IMR-90 (cell line): ENCODE measurements around the gene ZNF547. TPM values are rescaled to one million over a fixed set of nuclear protein-coding genes. Genes with fewer than 3 reads are reported as not detected.

ENCODE experiments used
- ATAC-seq: fragments of 200-7000 bp; cut with Tn5 transposase; 2 replicates; pipeline ENCODE4 v1.9.1; 2020; ENCODE audit warnings: low read depth, mild to moderate bottlenecking, moderate library complexity
- BruUV-seq: library from RNA; stranded (reverse); fragments of 400-500 nt; replicated peaks from 2 replicates; lab custom pipeline; 2021; lab: Mats Ljungman, UMichigan
- CTCF ChIA-PET: fragments of 300-600 bp; formaldehyde crosslinking; extraction: SDS; loops from one replicate; lab custom pipeline; 2021; ENCODE audit warnings: antibody characterized with exemption; lab: Yijun Ruan, JAX
- POLR2A ChIA-PET: fragments of 300-600 bp; sonication (Branson Sonifier 250); formaldehyde crosslinking; loops from one replicate; lab custom pipeline; 2022; ENCODE audit warnings: antibody characterized with exemption; ENCODE audit not compliant: unreplicated experiment; lab: Charles Lee
- DNase-seq: peaks from one replicate; pipeline ENCODE4 v3.0.0; 2013
- H2AFZ ChIP-seq: replicated peaks from 2 replicates; pipeline ENCODE3; 2013; ENCODE audit warnings: low read length, mild to moderate bottlenecking; ENCODE audit not compliant: poor library complexity
- H2AK5ac ChIP-seq: 2 replicates; pipeline ENCODE4 v1.6.1; 2013; ENCODE audit warnings: low read depth, low read length, inconsistent platforms
- H2AK9ac ChIP-seq: replicated peaks from 2 replicates; pipeline ENCODE3; 2013; ENCODE audit warnings: mild to moderate bottlenecking, low read depth, low read length, moderate library complexity; ENCODE audit not compliant: poor library complexity
- H2BK120ac ChIP-seq: 2 replicates; pipeline ENCODE4 v1.6.1; 2013; ENCODE audit warnings: low read depth, low read length, inconsistent platforms
- H2BK15ac ChIP-seq: 3 replicates; pipeline ENCODE4 v1.6.1; 2013; ENCODE audit warnings: low read depth, low read length, inconsistent platforms
- H2BK20ac ChIP-seq: 2 replicates; pipeline ENCODE4 v1.6.1; 2013; ENCODE audit warnings: low read depth, mild to moderate bottlenecking, inconsistent platforms, low read length, moderate library complexity
- H2BK5ac ChIP-seq: 2 replicates; pipeline ENCODE4 v1.6.1; 2013; ENCODE audit warnings: mild to moderate bottlenecking, low read depth, low read length, inconsistent platforms; ENCODE audit not compliant: poor library complexity, severe bottlenecking
- H3K14ac ChIP-seq: replicated peaks from 2 replicates; pipeline ENCODE4 v1.6.1; 2013; ENCODE audit warnings: low read depth, low read length, inconsistent platforms
- H3K18ac ChIP-seq: 2 replicates; pipeline ENCODE4 v1.6.1; 2013; ENCODE audit warnings: low read depth, low read length, control low read depth
- H3K23ac ChIP-seq: 2 replicates; pipeline ENCODE4 v1.6.1; 2013; ENCODE audit warnings: low read depth, low read length, inconsistent platforms
- H3K27ac ChIP-seq: 2 replicates; pipeline ENCODE4 v1.5.1; 2013; ENCODE audit warnings: mild to moderate bottlenecking, control low read depth, low read length; ENCODE audit not compliant: insufficient read depth
- H3K27me3 ChIP-seq: 2 replicates; pipeline ENCODE4 v1.6.1; 2013; ENCODE audit warnings: low read length; ENCODE audit not compliant: control insufficient read depth, insufficient read depth
- H3K36me3 ChIP-seq: 2 replicates; pipeline ENCODE4 v1.6.1; 2013; ENCODE audit warnings: low read length, mixed read lengths; ENCODE audit not compliant: control insufficient read depth, insufficient read depth
- H3K4ac ChIP-seq: 2 replicates; pipeline ENCODE4 v1.6.1; 2013; ENCODE audit warnings: low read depth, low read length, inconsistent platforms
- H3K4me1 ChIP-seq: 2 replicates; pipeline ENCODE4 v1.6.1; 2013; ENCODE audit warnings: low read length, mixed read lengths; ENCODE audit not compliant: control insufficient read depth, insufficient read depth
- H3K4me2 ChIP-seq: 2 replicates; pipeline ENCODE4 v1.6.1; 2013; ENCODE audit warnings: low read depth, mild to moderate bottlenecking, control low read depth, low read length, moderate library complexity
- H3K4me3 ChIP-seq: 2 replicates; pipeline ENCODE4 v1.5.1; 2013; ENCODE audit warnings: low read depth, mild to moderate bottlenecking, control low read depth, low read length, moderate library complexity; ENCODE audit not compliant: insufficient read depth
- H3K56ac ChIP-seq: 2 replicates; pipeline ENCODE4 v1.6.1; 2013; ENCODE audit warnings: low read length, inconsistent platforms; ENCODE audit not compliant: insufficient read depth; ENCODE audit errors: extremely low read depth
- H3K79me1 ChIP-seq, 2 experiments: 2 replicates each; pipeline ENCODE4 v1.6.1; 2013; ENCODE audit warnings: low read length in 2 of 2, inconsistent platforms in 1 of 2, low read depth in 1 of 2
- H3K9ac ChIP-seq: 2 replicates; pipeline ENCODE4 v1.6.1; 2013; ENCODE audit warnings: low read depth, low read length, control low read depth
- H3K9me1 ChIP-seq: 2 replicates; pipeline ENCODE4 v1.6.1; 2013; ENCODE audit warnings: low read length, inconsistent platforms; ENCODE audit not compliant: insufficient read depth
- H3K9me3 ChIP-seq: 2 replicates; pipeline ENCODE4 v1.6.1; 2013; ENCODE audit warnings: low read length; ENCODE audit not compliant: control insufficient read depth, insufficient read depth
- H4K20me1 ChIP-seq: 2 replicates; pipeline ENCODE4 v1.6.1; 2013; ENCODE audit warnings: low read length, inconsistent platforms; ENCODE audit not compliant: insufficient read depth
- H4K5ac ChIP-seq: 2 replicates; pipeline ENCODE4 v1.6.1; 2013; ENCODE audit warnings: mild to moderate bottlenecking, low read depth, low read length, control low read depth
- H4K8ac ChIP-seq, 2 experiments: 2 replicates each; pipeline ENCODE4 v1.6.1; 2013; ENCODE audit warnings: low read depth in 2 of 2, low read length in 2 of 2, control low read depth in 1 of 2, inconsistent platforms in 1 of 2
- H4K91ac ChIP-seq: 2 replicates; pipeline ENCODE4 v1.6.1; 2013; ENCODE audit warnings: low read depth, low read length, inconsistent platforms; ENCODE audit not compliant: insufficient read depth
- CEBPB ChIP-seq: IDR thresholded peaks from 2 replicates; pipeline ENCODE4 v1.6.1; 2012; ENCODE audit warnings: low read depth, low read length, improper control_type of control experiment
- CTCF ChIP-seq: conservative IDR thresholded peaks from 2 replicates; pipeline ENCODE4 v1.5.1; 2012; ENCODE audit warnings: mild to moderate bottlenecking, low read depth, low read length, improper control_type of control experiment
- FOS ChIP-seq: fragments of 150-350 bp; IDR thresholded peaks from 2 replicates; pipeline ENCODE4 v1.6.1; 2016; ENCODE audit warnings: low read depth, low read length
- MXI1 ChIP-seq: IDR thresholded peaks from 2 replicates; pipeline ENCODE4 v1.6.1; 2012; ENCODE audit warnings: low read depth, mild to moderate bottlenecking, low read length, moderate library complexity, borderline replicate concordance
- NFE2L2 ChIP-seq: fragments of 150-350 bp; IDR thresholded peaks from 2 replicates; pipeline ENCODE4 v1.6.1; 2016; ENCODE audit warnings: low read depth, mild to moderate bottlenecking, low read length
- POLR2A ChIP-seq: IDR thresholded peaks from 2 replicates; pipeline ENCODE4 v1.6.1; 2012; ENCODE audit warnings: mild to moderate bottlenecking, low read depth, low read length
- RAD21 ChIP-seq: IDR thresholded peaks from 2 replicates; pipeline ENCODE4 v1.6.1; 2012; ENCODE audit warnings: low read length, improper control_type of control experiment
- RFX5 ChIP-seq: IDR thresholded peaks from 2 replicates; pipeline ENCODE4 v1.8.0; 2012; ENCODE audit warnings: low read depth, mild to moderate bottlenecking, low read length, moderate library complexity
- SMC3 ChIP-seq: fragments of 150-350 bp; IDR thresholded peaks from 2 replicates; pipeline ENCODE4 v1.6.1; 2016; ENCODE audit warnings: low read depth, mild to moderate bottlenecking, antibody characterized with exemption, low read length, moderate library complexity
- USF2 ChIP-seq: fragments of 150-350 bp; IDR thresholded peaks from 2 replicates; pipeline ENCODE4 v1.6.1; 2017; ENCODE audit warnings: mild to moderate bottlenecking, antibody characterized with exemption, low read length, low read depth
- WGBS, 2 experiments: methylation state at CpG; one replicate each; pipeline versions ENCODE4 v1.1.5 to v1.1.7; 2013; ENCODE audit warnings: missing lambda C conversion rate in 2 of 2; ENCODE audit not compliant: insufficient read length in 1 of 2; ENCODE audit errors: extremely low coverage in 2 of 2; 5-methylcytosine and 5-hydroxymethylcytosine counted together
- dilution Hi-C: fragments of 300-500 bp; cut with HindIII; formaldehyde crosslinking; loops from one replicate; pipeline ENCODE4 v1.14.3; 2018; ENCODE audit warnings: low sequenced_read_pairs; ENCODE audit not compliant: unreplicated experiment
- in situ Hi-C: fragments of 300-500 bp; cut with MboI; formaldehyde crosslinking; loops from 3 replicates; pipeline ENCODE4 v1.14.3; 2019; ENCODE audit warnings: low sequenced_read_pairs, inconsistent platforms, mixed read lengths
- intact Hi-C: fragments of 100-400 bp; cut with micrococcal nuclease; formaldehyde crosslinking; loops from 2 replicates; pipeline ENCODE4 v1.10.0; 2022
- polyA plus RNA-seq, 3 experiments: library from polyadenylated mRNA; depleted of rRNA; stranded (reverse); fragments of >200 nt; gene quantifications; 2 replicates each; pipeline ENCODE4 v1.2.3, GENCODE V29; 2012; ENCODE audit warnings: low replicate concordance in 1 of 3
- total RNA-seq: library from RNA; depleted of rRNA; stranded (reverse); fragments of >200 nt; gene quantifications from 2 replicates; pipeline ENCODE4 v1.2.3, GENCODE V29; 2012

The ZNF547 gene
- total and polyA plus RNA-seq, 2 of the 4 experiments (the other 2 are of a cell fraction) = 2.1 to 5.6 TPM

GRCh38 chr19:57376151-57376550, 12.8 kb downstream of the ZNF547 start:
- POLR2A ChIA-PET = no interaction called here
- BruUV-seq = no TSS peak
- no peaks in the 10 kb centered on the region for H3K4me1 ChIP-seq

More at GRCh38 chr19:57376151-57376550, 12.8 kb downstream of the ZNF547 start:
- Histone ChIP-seq H2AK5ac (no peak overlapping the region), H3K27ac (no peak overlapping the region), H3K9ac (no peak overlapping the region), H3K79me1 (no peaks in the 10 kb centered on the region; a peak in 1 of 4 replicates), H3K27me3 (no peaks in the 10 kb centered on the region), H2AK9ac (no peak overlapping the region), H2BK20ac (no peak overlapping the region), H3K4ac (no peak overlapping the region), H2BK120ac (no peak overlapping the region), H4K20me1 (no peaks in the 10 kb centered on the region), H3K9me1 (no peaks in the 10 kb centered on the region), H3K56ac (no peak overlapping the region), H3K18ac (no peak overlapping the region), H2BK15ac (no peak overlapping the region), H4K5ac (no peak overlapping the region), H3K36me3 (peaks cover 52% of the 10 kb centered on the region), H3K4me3 (no peak overlapping the region), H3K9me3 (peaks cover 43% of the 10 kb centered on the region), H3K4me2 (no peak overlapping the region), H4K91ac (no peak overlapping the region), H2AFZ (no peak overlapping the region), H3K14ac (no peak overlapping the region), H2BK5ac (no peak overlapping the region), H3K23ac (no peak overlapping the region), H4K8ac (no peak overlapping the region)
- ATAC-seq (no peak), DNase-seq (no peak)
- CTCF ChIA-PET = no interaction called here
- dilution Hi-C loops = no loop called here
- TF ChIP-seq MXI1 = no peak
- no peak for TF ChIP-seq CEBPB
- TF ChIP-seq NFE2L2 = no peak
- no peak for TF ChIP-seq RFX5
- TF ChIP-seq SMC3 = no peak
- TF ChIP-seq USF2 = no peak
- no peak for TF ChIP-seq FOS
- TF ChIP-seq RAD21 = no peak
- no peak for TF ChIP-seq POLR2A
- no peak for TF ChIP-seq CTCF
- intact Hi-C loops = no loop called here
- in situ Hi-C loops = loop anchor here (25.0 kb wide), 1 partner anchor 964 kb away; the partner anchor contains the start of gene ZNF583
- no CpG with 5 or more reads among the region's 6 CpGs for WGBS, 2 experiments
